ENCODE data around the gene GPX4. TPM values are rescaled to one million over a fixed set of nuclear protein-coding genes. Genes with fewer than 3 reads are reported as not detected.

GPX4 gene
- total RNA-seq, 1 experiment from 2014 or later: 577 TPM

DNA sequence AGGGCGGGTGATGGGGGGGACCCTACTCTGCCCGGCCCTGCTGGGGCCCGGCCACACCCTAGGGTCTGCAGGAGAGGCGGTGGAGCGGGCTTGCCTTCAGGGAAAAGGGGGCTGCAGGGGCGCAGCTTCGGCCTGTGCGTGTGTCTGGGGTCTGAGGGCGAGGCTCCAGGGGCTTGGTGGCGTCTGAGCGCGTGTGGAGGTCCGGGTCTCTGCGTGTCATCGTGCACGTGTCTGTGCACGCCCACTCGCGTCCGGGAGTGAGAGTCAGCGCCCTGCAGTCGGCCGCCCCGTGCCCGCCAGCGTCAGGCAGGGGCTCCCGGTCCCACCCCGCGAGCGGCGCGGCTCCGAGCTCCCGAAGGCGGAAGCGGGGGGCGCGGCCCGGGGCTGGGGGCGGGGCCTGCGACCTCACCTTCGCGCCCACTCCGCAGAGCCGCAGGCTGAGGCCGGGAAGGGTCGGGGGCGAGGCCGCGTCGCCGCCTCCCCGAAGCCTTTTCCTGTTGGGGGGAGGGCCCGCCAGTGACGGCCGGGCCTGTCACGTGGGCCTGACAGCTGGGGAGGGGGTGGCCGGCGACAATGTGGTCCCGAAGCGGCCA, 37.0 kb upstream of the GPX4 start, which contains the start of gene ARHGAP45:
Gene ARHGAP45, plus strand, starts transcription at position 420 of the 593 bp plus-strand sequence. CDS start 239 bp downstream, outside the sequence.
- CTCF ChIA-PET: no interaction called here
- in situ Hi-C loops (cut with HindIII; ENCODE audit: low pct_unique_long_range_greater_than_20kb, low sequenced_read_pairs): no loop called here
- POLR2A ChIA-PET: no interaction called here

DNA sequence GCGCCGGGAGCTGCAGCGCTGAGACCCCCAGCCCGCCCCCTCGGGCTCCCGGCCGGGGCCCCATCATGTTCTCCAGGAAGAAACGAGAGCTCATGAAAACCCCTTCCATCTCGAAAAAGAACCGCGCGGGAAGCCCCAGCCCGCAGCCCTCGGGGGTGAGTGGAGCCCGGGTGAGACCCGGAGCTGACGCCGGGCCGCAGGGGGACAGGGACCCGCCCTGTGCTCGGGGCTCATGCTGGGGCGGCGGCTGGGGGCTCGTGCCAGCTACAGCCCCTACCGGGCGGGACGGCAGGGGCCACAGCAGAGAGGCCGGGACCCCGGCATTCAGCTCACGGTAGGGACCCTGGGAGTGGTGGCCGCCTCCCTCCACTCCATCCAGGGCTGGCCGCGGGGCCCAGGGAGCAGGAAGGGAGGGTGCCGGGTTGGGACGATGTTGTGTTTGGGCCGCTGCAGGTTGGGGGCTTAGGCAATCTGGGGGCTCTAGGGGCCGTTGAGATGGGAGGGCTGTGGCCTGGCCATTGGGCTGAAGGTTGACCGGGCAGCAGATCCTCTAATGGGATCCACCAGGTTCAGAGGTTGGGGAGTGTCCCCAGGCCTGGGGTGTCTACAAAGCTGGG, 36.3 kb upstream of the GPX4 start:
- in situ Hi-C loops (cut with HindIII; ENCODE audit: low pct_unique_long_range_greater_than_20kb, low sequenced_read_pairs): no loop called here
- H3K4me1 ChIP-seq (ENCODE audit: control insufficient read depth, insufficient read depth, low read length): peaks cover 17% of the 10 kb centered on the region
- ATAC-seq: peak; percentile 7; the same call in 1 of the 2 replicates
- DNase-seq (ENCODE audit: low read depth, low spot score): no peak
- no peaks in the 10 kb centered on the region for H3K27me3 ChIP-seq (ENCODE audit: control insufficient read depth, insufficient read depth, low read length)
- BruUV-seq (replicated peaks): no TSS peak
- H3K4me3 ChIP-seq (ENCODE audit: low read depth in 2 of 2, low read length in 2 of 2): peak overlapping the region; percentile 45 to 59
- no peaks in the 10 kb centered on the region; the same call in 1 of the 2 replicates for H3K36me3 ChIP-seq (ENCODE audit: control insufficient read depth, insufficient read depth, low read length)
- H3K27ac ChIP-seq (ENCODE audit: low read length): peak overlapping the region; percentile 57
- TF ChIP-seq TCF7L2 (IDR thresholded peaks at IDR 0.05; ENCODE audit: low read depth, low read length) (no peak), POLR2AphosphoS5 (IDR thresholded peaks at IDR 0.05; ENCODE audit: low read depth, low read length) (no peak), SIN3A (IDR thresholded peaks at IDR 0.05; ENCODE audit: borderline replicate concordance, insufficient read depth, low read depth, low read length) (no peak)
- TF ChIP-seq, protein P1, sequence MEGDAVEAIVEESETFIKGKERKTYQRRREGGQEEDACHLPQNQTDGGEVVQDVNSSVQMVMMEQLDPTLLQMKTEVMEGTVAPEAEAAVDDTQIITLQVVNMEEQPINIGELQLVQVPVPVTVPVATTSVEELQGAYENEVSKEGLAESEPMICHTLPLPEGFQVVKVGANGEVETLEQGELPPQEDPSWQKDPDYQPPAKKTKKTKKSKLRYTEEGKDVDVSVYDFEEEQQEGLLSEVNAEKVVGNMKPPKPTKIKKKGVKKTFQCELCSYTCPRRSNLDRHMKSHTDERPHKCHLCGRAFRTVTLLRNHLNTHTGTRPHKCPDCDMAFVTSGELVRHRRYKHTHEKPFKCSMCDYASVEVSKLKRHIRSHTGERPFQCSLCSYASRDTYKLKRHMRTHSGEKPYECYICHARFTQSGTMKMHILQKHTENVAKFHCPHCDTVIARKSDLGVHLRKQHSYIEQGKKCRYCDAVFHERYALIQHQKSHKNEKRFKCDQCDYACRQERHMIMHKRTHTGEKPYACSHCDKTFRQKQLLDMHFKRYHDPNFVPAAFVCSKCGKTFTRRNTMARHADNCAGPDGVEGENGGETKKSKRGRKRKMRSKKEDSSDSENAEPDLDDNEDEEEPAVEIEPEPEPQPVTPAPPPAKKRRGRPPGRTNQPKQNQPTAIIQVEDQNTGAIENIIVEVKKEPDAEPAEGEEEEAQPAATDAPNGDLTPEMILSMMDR (IDR thresholded peaks at IDR 0.05): no peak
- TF ChIP-seq, protein P2, sequence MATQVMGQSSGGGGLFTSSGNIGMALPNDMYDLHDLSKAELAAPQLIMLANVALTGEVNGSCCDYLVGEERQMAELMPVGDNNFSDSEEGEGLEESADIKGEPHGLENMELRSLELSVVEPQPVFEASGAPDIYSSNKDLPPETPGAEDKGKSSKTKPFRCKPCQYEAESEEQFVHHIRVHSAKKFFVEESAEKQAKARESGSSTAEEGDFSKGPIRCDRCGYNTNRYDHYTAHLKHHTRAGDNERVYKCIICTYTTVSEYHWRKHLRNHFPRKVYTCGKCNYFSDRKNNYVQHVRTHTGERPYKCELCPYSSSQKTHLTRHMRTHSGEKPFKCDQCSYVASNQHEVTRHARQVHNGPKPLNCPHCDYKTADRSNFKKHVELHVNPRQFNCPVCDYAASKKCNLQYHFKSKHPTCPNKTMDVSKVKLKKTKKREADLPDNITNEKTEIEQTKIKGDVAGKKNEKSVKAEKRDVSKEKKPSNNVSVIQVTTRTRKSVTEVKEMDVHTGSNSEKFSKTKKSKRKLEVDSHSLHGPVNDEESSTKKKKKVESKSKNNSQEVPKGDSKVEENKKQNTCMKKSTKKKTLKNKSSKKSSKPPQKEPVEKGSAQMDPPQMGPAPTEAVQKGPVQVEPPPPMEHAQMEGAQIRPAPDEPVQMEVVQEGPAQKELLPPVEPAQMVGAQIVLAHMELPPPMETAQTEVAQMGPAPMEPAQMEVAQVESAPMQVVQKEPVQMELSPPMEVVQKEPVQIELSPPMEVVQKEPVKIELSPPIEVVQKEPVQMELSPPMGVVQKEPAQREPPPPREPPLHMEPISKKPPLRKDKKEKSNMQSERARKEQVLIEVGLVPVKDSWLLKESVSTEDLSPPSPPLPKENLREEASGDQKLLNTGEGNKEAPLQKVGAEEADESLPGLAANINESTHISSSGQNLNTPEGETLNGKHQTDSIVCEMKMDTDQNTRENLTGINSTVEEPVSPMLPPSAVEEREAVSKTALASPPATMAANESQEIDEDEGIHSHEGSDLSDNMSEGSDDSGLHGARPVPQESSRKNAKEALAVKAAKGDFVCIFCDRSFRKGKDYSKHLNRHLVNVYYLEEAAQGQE (IDR thresholded peaks at IDR 0.05; ENCODE audit: insufficient read depth in 1 of 2, low read depth in 2 of 2, low read length in 1 of 2): no peak
- H3K9me3 ChIP-seq (ENCODE audit: control insufficient read depth, insufficient read depth, low read depth, low read length): no peaks in the 10 kb centered on the region
- ChIA-PET CTCF (no interaction called here), POLR2A (no interaction called here)
- intact Hi-C loops (cut with micrococcal nuclease; ENCODE audit: unreplicated experiment): no loop called here

More for the DNA sequence above, 37.0 kb upstream of the GPX4 start, which contains the start of gene ARHGAP45:
- ATAC-seq (peak; percentile 8), DNase-seq (ENCODE audit: low read depth, low spot score) (no peak)
- H3K36me3 ChIP-seq (ENCODE audit: control insufficient read depth, insufficient read depth, low read length): no peaks in the 10 kb centered on the region; the same call in 1 of the 2 replicates
- 0 out of 2 replicates have a peak, but pooled peaks have one; percentile 35 for TF ChIP-seq SIN3A (IDR thresholded peaks at IDR 0.05; ENCODE audit: borderline replicate concordance, insufficient read depth, low read depth, low read length)
- no peak for TF ChIP-seq TCF7L2 (IDR thresholded peaks at IDR 0.05; ENCODE audit: low read depth, low read length)
- intact Hi-C loops (cut with micrococcal nuclease; ENCODE audit: unreplicated experiment): no loop called here
- peak within 1 kb of the TSS; percentile 66 for H3K27ac ChIP-seq (ENCODE audit: low read length)
- H3K4me3 ChIP-seq (ENCODE audit: low read depth in 2 of 2, low read length in 2 of 2): peak within 1 kb of the TSS; percentile 45 to 59
- no TSS peak for BruUV-seq (replicated peaks)
- no peaks in the 10 kb centered on the region for H3K9me3 ChIP-seq (ENCODE audit: control insufficient read depth, insufficient read depth, low read depth, low read length)
- H3K27me3 ChIP-seq (ENCODE audit: control insufficient read depth, insufficient read depth, low read length): no peaks in the 10 kb centered on the region
- peaks cover 17% of the 10 kb centered on the region for H3K4me1 ChIP-seq (ENCODE audit: control insufficient read depth, insufficient read depth, low read length)

Measured in Panc1 (cell line).